ENCODE results near the gene SKOR1. TPM values are rescaled to one million over a fixed set of nuclear protein-coding genes. Genes with fewer than 3 reads are reported as not detected.

SKOR1 gene
- total RNA-seq, 1 experiment from 2014 or later, result 0.13 TPM

DNA sequence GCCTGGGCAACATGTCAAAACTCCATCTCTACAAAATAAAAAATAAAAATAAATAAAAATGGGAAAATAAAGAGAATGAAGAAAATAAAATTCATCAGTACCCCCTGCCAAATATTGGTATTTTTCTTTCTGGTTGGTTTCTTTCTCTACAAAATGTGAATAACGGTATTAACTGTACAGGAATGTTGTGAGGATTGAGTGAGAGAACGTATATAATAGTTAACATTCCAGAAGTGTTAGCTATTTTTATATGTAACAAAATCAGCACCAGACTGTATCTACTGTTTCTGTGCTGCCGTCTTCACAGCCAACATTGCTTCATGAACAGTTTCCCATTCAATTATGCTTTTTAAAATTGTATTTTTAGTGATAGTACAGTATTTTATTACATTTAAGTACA lies 40.0 kb downstream of the SKOR1 start:
- ChIA-PET POLR2A (ENCODE audit: unreplicated experiment) (no interaction called here), CTCF (interaction anchor here (0.5 kb wide), 1 partner anchor 51 kb away, joined by 9 read pairs; no protein-coding TSS in a partner anchor)
- intact Hi-C loops (cut with micrococcal nuclease; ENCODE audit: unreplicated experiment), result loop anchor here (10.0 kb wide), 1 partner anchor 189 kb away; the partner anchor contains the start of gene PIAS1
- H3K27me3 ChIP-seq (ENCODE audit: insufficient read depth, low read depth), result no peaks in the 10 kb centered on the region
- BruUV-seq (replicated peaks), result no TSS peak
- no peaks in the 10 kb centered on the region for H3K9me2 ChIP-seq (ENCODE audit: insufficient read depth)
- no peak overlapping the region for H3K4me3 ChIP-seq
- no peak for DNase-seq
- H3K9me3 ChIP-seq (ENCODE audit: insufficient read depth, low read depth), result no peaks in the 10 kb centered on the region
- H2AFZ ChIP-seq, result no peak overlapping the region
- no peak overlapping the region for H3K27ac ChIP-seq
- TF ChIP-seq, protein P1, sequence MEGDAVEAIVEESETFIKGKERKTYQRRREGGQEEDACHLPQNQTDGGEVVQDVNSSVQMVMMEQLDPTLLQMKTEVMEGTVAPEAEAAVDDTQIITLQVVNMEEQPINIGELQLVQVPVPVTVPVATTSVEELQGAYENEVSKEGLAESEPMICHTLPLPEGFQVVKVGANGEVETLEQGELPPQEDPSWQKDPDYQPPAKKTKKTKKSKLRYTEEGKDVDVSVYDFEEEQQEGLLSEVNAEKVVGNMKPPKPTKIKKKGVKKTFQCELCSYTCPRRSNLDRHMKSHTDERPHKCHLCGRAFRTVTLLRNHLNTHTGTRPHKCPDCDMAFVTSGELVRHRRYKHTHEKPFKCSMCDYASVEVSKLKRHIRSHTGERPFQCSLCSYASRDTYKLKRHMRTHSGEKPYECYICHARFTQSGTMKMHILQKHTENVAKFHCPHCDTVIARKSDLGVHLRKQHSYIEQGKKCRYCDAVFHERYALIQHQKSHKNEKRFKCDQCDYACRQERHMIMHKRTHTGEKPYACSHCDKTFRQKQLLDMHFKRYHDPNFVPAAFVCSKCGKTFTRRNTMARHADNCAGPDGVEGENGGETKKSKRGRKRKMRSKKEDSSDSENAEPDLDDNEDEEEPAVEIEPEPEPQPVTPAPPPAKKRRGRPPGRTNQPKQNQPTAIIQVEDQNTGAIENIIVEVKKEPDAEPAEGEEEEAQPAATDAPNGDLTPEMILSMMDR (conservative IDR thresholded peaks at IDR 0.05), result no peak
- TF ChIP-seq EZH2 (IDR thresholded peaks at IDR 0.05; ENCODE audit: low read depth), result no peak
- H3K4me2 ChIP-seq, result no peak overlapping the region
- no peaks in the 10 kb centered on the region for H3K36me3 ChIP-seq (ENCODE audit: low read depth)
- no peaks in the 10 kb centered on the region for H3K79me2 ChIP-seq (ENCODE audit: low read depth)
- no peaks in the 10 kb centered on the region for H4K20me1 ChIP-seq (ENCODE audit: insufficient read depth)
- H3F3A ChIP-seq (ENCODE audit: insufficient read depth, low read depth), result no peaks in the 10 kb centered on the region
- H3K4me1 ChIP-seq (replicated peaks; ENCODE audit: insufficient read depth), result no peaks in the 10 kb centered on the region

DNA sequence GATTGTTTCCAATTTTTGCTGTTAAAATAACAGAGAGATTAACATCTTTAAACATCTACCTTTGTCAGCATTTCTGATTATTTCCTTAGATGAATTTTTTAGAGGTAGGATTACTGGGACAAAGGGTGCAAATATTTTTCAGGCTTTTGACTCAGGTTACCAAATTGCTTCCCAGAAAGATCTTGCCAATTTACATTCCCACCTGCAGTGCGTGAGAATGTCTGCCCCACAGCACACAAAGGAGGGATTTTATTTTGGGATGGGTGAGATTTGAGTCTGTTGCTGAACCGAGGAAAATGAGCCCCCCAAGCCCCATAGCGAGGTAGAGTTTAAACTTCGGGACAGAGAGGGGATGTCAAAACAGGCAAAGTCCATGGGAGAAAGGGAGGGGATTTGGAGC lies 40.5 kb downstream of the SKOR1 start:
- Histone ChIP-seq H2AFZ (no peak overlapping the region), H3K4me1 (replicated peaks; ENCODE audit: insufficient read depth) (no peaks in the 10 kb centered on the region), H3K79me2 (ENCODE audit: low read depth) (no peaks in the 10 kb centered on the region), H3K9me2 (ENCODE audit: insufficient read depth) (no peaks in the 10 kb centered on the region), H3F3A (ENCODE audit: insufficient read depth, low read depth) (no peaks in the 10 kb centered on the region), H3K4me2 (no peak overlapping the region), H3K4me3 (no peak overlapping the region), H3K27ac (no peak overlapping the region), H3K9me3 (ENCODE audit: insufficient read depth, low read depth) (no peaks in the 10 kb centered on the region), H4K20me1 (ENCODE audit: insufficient read depth) (no peaks in the 10 kb centered on the region), H3K27me3 (ENCODE audit: insufficient read depth, low read depth) (no peaks in the 10 kb centered on the region), H3K36me3 (ENCODE audit: low read depth) (no peaks in the 10 kb centered on the region)
- TF ChIP-seq, protein P1 (conservative IDR thresholded peaks at IDR 0.05), result no peak
- no peak for TF ChIP-seq EZH2 (IDR thresholded peaks at IDR 0.05; ENCODE audit: low read depth)
- intact Hi-C loops (cut with micrococcal nuclease; ENCODE audit: unreplicated experiment), result loop anchor here (10.0 kb wide), 1 partner anchor 189 kb away; the partner anchor contains the start of gene PIAS1
- ChIA-PET CTCF (no interaction called here), POLR2A (ENCODE audit: unreplicated experiment) (no interaction called here)
- no peak for DNase-seq
- no TSS peak for BruUV-seq (replicated peaks)

DNA sequence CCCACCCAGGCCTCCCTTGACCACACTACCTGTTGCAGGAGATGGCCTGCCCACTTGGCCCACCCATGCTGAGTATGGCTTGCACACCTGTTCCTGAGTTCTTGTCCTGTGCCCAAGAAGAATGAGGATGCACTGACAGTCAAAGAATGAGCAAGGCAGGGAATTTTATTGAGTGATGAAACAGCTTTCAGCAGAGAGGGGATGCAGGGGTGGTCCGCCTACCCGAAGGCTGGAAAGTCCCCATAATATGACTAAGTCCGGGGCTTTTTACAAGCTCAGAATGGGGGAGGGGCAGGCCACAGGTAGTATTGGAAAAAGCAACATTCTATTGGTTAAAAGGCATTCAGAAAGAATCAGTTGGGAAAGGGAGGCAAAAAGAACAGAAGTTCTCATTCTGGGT lies 44.4 kb downstream of the SKOR1 start:
- Histone ChIP-seq H3F3A (ENCODE audit: insufficient read depth, low read depth) (no peaks in the 10 kb centered on the region), H3K4me3 (no peak overlapping the region), H3K9me2 (ENCODE audit: insufficient read depth) (no peaks in the 10 kb centered on the region), H3K9me3 (ENCODE audit: insufficient read depth, low read depth) (no peaks in the 10 kb centered on the region), H4K20me1 (ENCODE audit: insufficient read depth) (no peaks in the 10 kb centered on the region), H2AFZ (no peak overlapping the region), H3K36me3 (ENCODE audit: low read depth) (no peaks in the 10 kb centered on the region), H3K4me2 (no peak overlapping the region), H3K4me1 (replicated peaks; ENCODE audit: insufficient read depth) (no peaks in the 10 kb centered on the region), H3K27me3 (ENCODE audit: insufficient read depth, low read depth) (no peaks in the 10 kb centered on the region), H3K79me2 (ENCODE audit: low read depth) (no peaks in the 10 kb centered on the region), H3K27ac (no peak overlapping the region)
- no TSS peak for BruUV-seq (replicated peaks)
- DNase-seq, result no peak
- ChIA-PET CTCF (no interaction called here), POLR2A (ENCODE audit: unreplicated experiment) (no interaction called here)
- no peak for TF ChIP-seq EZH2 (IDR thresholded peaks at IDR 0.05; ENCODE audit: low read depth)
- TF ChIP-seq, protein P1 (conservative IDR thresholded peaks at IDR 0.05), result no peak
- intact Hi-C loops (cut with micrococcal nuclease; ENCODE audit: unreplicated experiment), result loop anchor here (10.0 kb wide), 1 partner anchor 185 kb away; the partner anchor contains the start of gene PIAS1

Measured in PC-9 (cell line).